SK-N-MC (cell line): ENCODE measurements around the gene ADGRF5.
"Not testable (repeated sequence)": the region's sequence is repeated elsewhere in the genome, so short reads cannot be mapped to it uniquely, and the experiment has no call there.

Experiments used
- DNase-seq: peaks from one replicate; pipeline ENCODE4 v3.0.0-alpha.2; 2011; ENCODE audit warnings: low read depth, low spot score
- H3K27ac ChIP-seq: fragments of 200-600 bp; sonication (generic); 2 replicates; pipeline ENCODE4 v1.5.1; 2016; ENCODE audit warnings: mixed run types
- H3K36me3 ChIP-seq: fragments of 200-600 bp; sonication (generic); 2 replicates; pipeline ENCODE4 v1.6.1; 2017; ENCODE audit warnings: antibody characterized with exemption, low read length, mixed read lengths; ENCODE audit not compliant: insufficient read depth
- H3K4me3 ChIP-seq: fragments of 200-600 bp; sonication (generic); 2 replicates; pipeline ENCODE4 v1.5.1; 2016
- H3K9ac ChIP-seq: fragments of 200-600 bp; sonication (generic); 2 replicates; pipeline ENCODE4 v1.8.0; 2017; ENCODE audit warnings: mixed run types, mixed read lengths; ENCODE audit not compliant: insufficient read length
- H3K9me3 ChIP-seq: fragments of 200-600 bp; sonication (generic); 2 replicates; pipeline ENCODE4 v1.6.1; 2017; ENCODE audit warnings: low read depth, mild to moderate bottlenecking, antibody characterized with exemption, low read length, moderate library complexity, mixed read lengths
- EZH2 ChIP-seq: fragments of 200-600 bp; sonication (generic); IDR thresholded peaks from one replicate; pipeline ENCODE4 v1.6.1; 2017; ENCODE audit warnings: antibody characterized with exemption
- FOXP2 ChIP-seq: optimal IDR thresholded peaks from 2 replicates; pipeline ENCODE3; 2011; ENCODE audit warnings: mild to moderate bottlenecking, moderate library complexity; ENCODE audit not compliant: insufficient read depth; ENCODE audit errors: extremely low read length, control extremely low read depth
- POLR2AphosphoS5 ChIP-seq: IDR thresholded peaks from 2 replicates; pipeline ENCODE4 v1.6.1; 2012; ENCODE audit warnings: mild to moderate bottlenecking, low read depth, low read length, borderline replicate concordance

ADGRF5 gene

GRCh38 chr6:46863791-46864190 is 57.9 kb downstream of the ADGRF5 start:
- no peak for DNase-seq
- TF ChIP-seq POLR2AphosphoS5 (no peak), FOXP2 (no peak), EZH2 (no peak)
- no peaks in the 10 kb centered on the region for H3K36me3 ChIP-seq

GRCh38 chr6:46862381-46862780 is 59.4 kb downstream of the ADGRF5 start:
- no peak overlapping the region for H3K27ac ChIP-seq
- DNase-seq = no peak
- TF ChIP-seq EZH2 = no peak
- no peak for TF ChIP-seq POLR2AphosphoS5
- no peak for TF ChIP-seq FOXP2
- no peaks in the 10 kb centered on the region for H3K36me3 ChIP-seq
- no peak overlapping the region for H3K4me3 ChIP-seq
- H3K9ac ChIP-seq = no peak overlapping the region
- no peaks in the 10 kb centered on the region for H3K9me3 ChIP-seq

More at GRCh38 chr6:46863791-46864190, 57.9 kb downstream of the ADGRF5 start:
- H3K9ac ChIP-seq = no peak overlapping the region
- H3K9me3 ChIP-seq = no peaks in the 10 kb centered on the region
- no peak overlapping the region for H3K27ac ChIP-seq
- no peak overlapping the region for H3K4me3 ChIP-seq

GRCh38 chr6:46855966-46856365 is 65.8 kb downstream of the ADGRF5 start:
- not testable (repeated sequence) for DNase-seq, H3K27ac ChIP-seq, H3K9ac ChIP-seq, H3K9me3 ChIP-seq, H3K4me3 ChIP-seq, H3K36me3 ChIP-seq

- DNase-seq, H3K9me3 ChIP-seq, H3K36me3 ChIP-seq, H3K27ac ChIP-seq, H3K9ac ChIP-seq, H3K4me3 ChIP-seq: not testable (repeated sequence)
Observed at GRCh38 chr6:46851576-46851975, 70.2 kb downstream of the ADGRF5 start.

- TF ChIP-seq FOXP2 (no peak), POLR2AphosphoS5 (no peak), EZH2 (no peak)
- Histone ChIP-seq H3K4me3 (no peak overlapping the region), H3K27ac (no peak overlapping the region), H3K9me3 (no peaks in the 10 kb centered on the region), H3K36me3 (no peaks in the 10 kb centered on the region), H3K9ac (no peak overlapping the region)
- DNase-seq = no peak
Observed at GRCh38 chr6:46850792-46851191, 70.9 kb downstream of the ADGRF5 start.

GRCh38 chr6:46849361-46849690 is 72.4 kb downstream of the ADGRF5 start:
- H3K36me3 ChIP-seq = no peaks in the 10 kb centered on the region
- no peak overlapping the region for H3K9ac ChIP-seq
- H3K27ac ChIP-seq = no peak overlapping the region
- TF ChIP-seq EZH2 (no peak), POLR2AphosphoS5 (no peak), FOXP2 (no peak)
- H3K9me3 ChIP-seq = no peaks in the 10 kb centered on the region
- no peak for DNase-seq
- peak overlapping the region; percentile 34 for H3K4me3 ChIP-seq

- Histone ChIP-seq H3K4me3 (peak overlapping the region; percentile 34), H3K36me3 (no peaks in the 10 kb centered on the region), H3K9me3 (no peaks in the 10 kb centered on the region), H3K27ac (no peak overlapping the region), H3K9ac (no peak overlapping the region)
- DNase-seq = no peak
- TF ChIP-seq FOXP2 = no peak
- no peak for TF ChIP-seq EZH2
- TF ChIP-seq POLR2AphosphoS5 = no peak
Observed at GRCh38 chr6:46848684-46849360, 72.9 kb downstream of the ADGRF5 start.

- Histone ChIP-seq H3K36me3 (no peaks in the 10 kb centered on the region), H3K27ac (no peak overlapping the region), H3K4me3 (no peak overlapping the region), H3K9me3 (no peaks in the 10 kb centered on the region), H3K9ac (no peak overlapping the region)
- TF ChIP-seq POLR2AphosphoS5 (no peak), FOXP2 (no peak), EZH2 (no peak)
- no peak for DNase-seq
Observed at GRCh38 chr6:46845126-46845525, 76.6 kb downstream of the ADGRF5 start.

GRCh38 chr6:46842252-46842846 is 79.4 kb downstream of the ADGRF5 start:
- not testable (repeated sequence) for H3K4me3 ChIP-seq, H3K36me3 ChIP-seq, H3K9me3 ChIP-seq, H3K27ac ChIP-seq, H3K9ac ChIP-seq, DNase-seq

GRCh38 chr6:46838033-46838432 is 83.7 kb downstream of the ADGRF5 start:
- no peaks in the 10 kb centered on the region for H3K36me3 ChIP-seq
- no peaks in the 10 kb centered on the region for H3K9me3 ChIP-seq
- H3K9ac ChIP-seq = no peak overlapping the region
- H3K27ac ChIP-seq = no peak overlapping the region
- no peak for TF ChIP-seq FOXP2
- TF ChIP-seq POLR2AphosphoS5 = no peak
- no peak for TF ChIP-seq EZH2
- no peak overlapping the region for H3K4me3 ChIP-seq
- DNase-seq = no peak

- DNase-seq, H3K9ac ChIP-seq, H3K4me3 ChIP-seq, H3K36me3 ChIP-seq, H3K9me3 ChIP-seq, H3K27ac ChIP-seq: not testable (repeated sequence)
Observed at GRCh38 chr6:46834991-46835390, 86.7 kb downstream of the ADGRF5 start.

- not testable (repeated sequence) for H3K4me3 ChIP-seq, DNase-seq, H3K36me3 ChIP-seq, H3K9me3 ChIP-seq, H3K9ac ChIP-seq, H3K27ac ChIP-seq
Observed at GRCh38 chr6:46834257-46834916, 87.4 kb downstream of the ADGRF5 start.
